Endothelial cell of umbilical vein (primary cell): ENCODE measurements around the gene PTPN6.

Experiments used
- EZH2 ChIP-seq: IDR thresholded peaks from 2 replicates; pipeline ENCODE4 v1.6.1; 2012; ENCODE audit warnings: borderline replicate concordance, low read depth, mild to moderate bottlenecking, moderate library complexity, low read length, inconsistent platforms; ENCODE audit not compliant: severe bottlenecking
- GATA2 ChIP-seq: IDR thresholded peaks from 2 replicates; pipeline ENCODE4 v1.7.0; 2011; ENCODE audit warnings: low read depth, mild to moderate bottlenecking, moderate library complexity, mixed read lengths, low read length; ENCODE audit not compliant: insufficient read length, insufficient read depth
- POLR2A ChIP-seq: IDR thresholded peaks from 2 replicates; pipeline ENCODE4 v1.6.1; 2012; ENCODE audit warnings: low read depth, mild to moderate bottlenecking, control low read depth, low read length
- TF ChIP-seq, protein P1 (sequence below), 2 donors: IDR thresholded peaks; 1 replicate in 1 of 2; 2 replicates in 1 of 2; pipeline ENCODE4 v1.5.1; 2011; ENCODE audit warnings: low read length in 2 of 2, mild to moderate bottlenecking in 2 of 2, moderate library complexity in 2 of 2, control low read depth in 1 of 2, inconsistent platforms in 1 of 2, low read depth in 1 of 2; ENCODE audit not compliant: insufficient read depth in 1 of 2; ENCODE audit errors: extremely low read depth in 1 of 2
- TF ChIP-seq, protein P2 (sequence below): IDR thresholded peaks from 2 replicates; pipeline ENCODE4 v1.6.1; 2011; ENCODE audit not compliant: insufficient read depth, insufficient read length

DNA sequence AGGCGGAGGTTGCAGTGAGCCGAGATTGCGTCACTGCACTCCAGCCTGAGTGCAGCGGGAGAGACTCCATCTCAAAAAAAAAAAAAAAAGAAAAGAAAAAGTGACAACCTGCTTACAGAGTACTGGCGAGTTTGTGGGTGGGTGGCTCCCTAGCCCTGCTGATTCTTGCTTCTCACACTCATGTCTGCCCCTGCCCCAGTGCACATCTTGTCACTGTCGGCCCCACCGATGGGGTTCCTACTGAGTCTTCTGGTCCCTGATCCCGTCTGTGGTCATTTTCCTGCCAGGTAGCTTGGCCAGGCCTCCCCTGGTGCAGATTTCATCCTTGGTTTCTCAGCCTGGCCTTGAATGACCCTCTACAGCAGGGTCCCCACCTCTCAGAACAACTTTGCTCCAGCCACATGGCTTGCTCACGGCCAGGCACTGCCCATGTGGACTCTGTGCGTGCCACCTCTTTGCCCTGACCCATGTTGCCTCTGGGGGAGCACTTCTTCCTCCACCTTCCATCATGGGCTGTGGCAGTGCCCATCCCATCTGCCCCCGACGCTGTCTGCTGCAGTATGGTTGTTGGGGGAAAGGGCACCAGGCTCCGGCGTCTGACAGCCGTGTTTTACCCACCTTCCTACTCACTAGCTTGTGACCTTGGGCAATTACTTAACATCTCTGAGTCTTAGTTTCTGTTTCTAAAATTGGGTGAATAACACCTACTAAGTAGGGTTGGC, 2.1 kb upstream of the PTPN6 start:
- TF ChIP-seq, protein P1, sequence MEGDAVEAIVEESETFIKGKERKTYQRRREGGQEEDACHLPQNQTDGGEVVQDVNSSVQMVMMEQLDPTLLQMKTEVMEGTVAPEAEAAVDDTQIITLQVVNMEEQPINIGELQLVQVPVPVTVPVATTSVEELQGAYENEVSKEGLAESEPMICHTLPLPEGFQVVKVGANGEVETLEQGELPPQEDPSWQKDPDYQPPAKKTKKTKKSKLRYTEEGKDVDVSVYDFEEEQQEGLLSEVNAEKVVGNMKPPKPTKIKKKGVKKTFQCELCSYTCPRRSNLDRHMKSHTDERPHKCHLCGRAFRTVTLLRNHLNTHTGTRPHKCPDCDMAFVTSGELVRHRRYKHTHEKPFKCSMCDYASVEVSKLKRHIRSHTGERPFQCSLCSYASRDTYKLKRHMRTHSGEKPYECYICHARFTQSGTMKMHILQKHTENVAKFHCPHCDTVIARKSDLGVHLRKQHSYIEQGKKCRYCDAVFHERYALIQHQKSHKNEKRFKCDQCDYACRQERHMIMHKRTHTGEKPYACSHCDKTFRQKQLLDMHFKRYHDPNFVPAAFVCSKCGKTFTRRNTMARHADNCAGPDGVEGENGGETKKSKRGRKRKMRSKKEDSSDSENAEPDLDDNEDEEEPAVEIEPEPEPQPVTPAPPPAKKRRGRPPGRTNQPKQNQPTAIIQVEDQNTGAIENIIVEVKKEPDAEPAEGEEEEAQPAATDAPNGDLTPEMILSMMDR (IDR thresholded peaks at IDR 0.05; ENCODE audit: extremely low read depth in 1 of 2, insufficient read depth in 1 of 2, low read depth in 1 of 2, low read length in 2 of 2), result peak; percentile 2 to 4
- TF ChIP-seq EZH2, result no peak
- TF ChIP-seq, protein P2, sequence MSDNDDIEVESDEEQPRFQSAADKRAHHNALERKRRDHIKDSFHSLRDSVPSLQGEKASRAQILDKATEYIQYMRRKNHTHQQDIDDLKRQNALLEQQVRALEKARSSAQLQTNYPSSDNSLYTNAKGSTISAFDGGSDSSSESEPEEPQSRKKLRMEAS, result no peak
- no peak for TF ChIP-seq GATA2
- TF ChIP-seq POLR2A, result no peak
